Thoracic aorta (tissue), 2 donors: ENCODE measurements around the gene CACNA2D3. TPM values are rescaled to one million over a fixed set of nuclear protein-coding genes. Genes with fewer than 3 reads are reported as not detected.

Experiments used
- ATAC-seq: fragments of 150-250 bp; one replicate; pipeline ENCODE4 v1.8.0; 2017; ENCODE audit warnings: low read depth; ENCODE audit not compliant: insufficient number of reproducible peaks, low FRiP score
- DNase-seq: peaks from one replicate; pipeline ENCODE4 v3.0.0-alpha.2; 2020; ENCODE audit warnings: low spot score
- H3K27ac ChIP-seq, 2 donors: fragments of 200-600 bp; sonication (generic); 1 replicate in 1 of 2; 2 replicates in 1 of 2; pipeline ENCODE4 v1.5.1; 2016; ENCODE audit warnings: mild to moderate bottlenecking in 2 of 2, moderate library complexity in 2 of 2
- H3K27me3 ChIP-seq: fragments of 200-600 bp; sonication (generic); replicated peaks from 2 replicates; pipeline ENCODE4 v1.6.0; 2016; ENCODE audit warnings: mild to moderate bottlenecking; ENCODE audit not compliant: insufficient read depth
- H3K36me3 ChIP-seq: fragments of 200-600 bp; sonication (generic); one replicate; pipeline ENCODE4 v1.5.1; 2016
- H3K4me1 ChIP-seq, 2 donors: fragments of 200-600 bp; sonication (generic); 1 replicate in 1 of 2; 2 replicates in 1 of 2; pipeline versions ENCODE4 v1.5.1 to v1.6.0; 2016; ENCODE audit warnings: low read depth in 2 of 2, mild to moderate bottlenecking in 1 of 2; ENCODE audit not compliant: control insufficient read depth in 1 of 2
- H3K4me3 ChIP-seq: fragments of 200-600 bp; sonication (generic); 2 replicates; pipeline ENCODE4 v1.5.1; 2016; ENCODE audit warnings: mild to moderate bottlenecking
- H3K9me3 ChIP-seq: fragments of 200-600 bp; sonication (generic); 2 replicates; pipeline ENCODE4 v1.5.1; 2016
- CTCF ChIP-seq: fragments of 200-600 bp; sonication (generic); IDR thresholded peaks from one replicate; pipeline ENCODE4 v1.5.1; 2019; ENCODE audit warnings: antibody characterized with exemption
- total RNA-seq, 2 donors: library from RNA; depleted of rRNA; stranded (reverse); fragments of >200 nt; gene quantifications; one replicate each; pipeline versions ENCODE4 v1.1.0 to v1.2.3, GENCODE V29; 2016

The CACNA2D3 gene
- total RNA-seq, 2 donors from 2014 or later, result 3.2 to 4.0 TPM

GRCh38 chr3:54957711-54958110 lies 835.4 kb downstream of the CACNA2D3 start:
- Histone ChIP-seq H3K27ac (no peak overlapping the region), H3K27me3 (no peaks in the 10 kb centered on the region), H3K36me3 (no peaks in the 10 kb centered on the region), H3K4me1 (no peaks in the 10 kb centered on the region), H3K4me3 (no peak overlapping the region), H3K9me3 (no peaks in the 10 kb centered on the region)
- DNase-seq (no peak), ATAC-seq (no peak)
- TF ChIP-seq CTCF, result no peak

GRCh38 chr3:54960082-54960481 lies 837.7 kb downstream of the CACNA2D3 start:
- ATAC-seq, result no peak

GRCh38 chr3:54960701-54961100 lies 838.3 kb downstream of the CACNA2D3 start:
- no peak for TF ChIP-seq CTCF
- Histone ChIP-seq H3K4me1 (no peaks in the 10 kb centered on the region), H3K4me3 (no peak overlapping the region), H3K27me3 (no peaks in the 10 kb centered on the region), H3K36me3 (no peaks in the 10 kb centered on the region), H3K27ac (no peak overlapping the region), H3K9me3 (no peaks in the 10 kb centered on the region)
- ATAC-seq (no peak), DNase-seq (no peak)

More at GRCh38 chr3:54960082-54960481, 837.7 kb downstream of the CACNA2D3 start:
- Histone ChIP-seq H3K36me3 (no peaks in the 10 kb centered on the region), H3K4me3 (no peak overlapping the region), H3K4me1 (no peaks in the 10 kb centered on the region), H3K27ac (no peak overlapping the region), H3K27me3 (no peaks in the 10 kb centered on the region), H3K9me3 (no peaks in the 10 kb centered on the region)
- TF ChIP-seq CTCF, result no peak
- DNase-seq, result no peak

- Histone ChIP-seq H3K36me3 (no peaks in the 10 kb centered on the region), H3K27ac (no peak overlapping the region), H3K9me3 (no peaks in the 10 kb centered on the region), H3K27me3 (no peaks in the 10 kb centered on the region), H3K4me3 (no peak overlapping the region), H3K4me1 (no peaks in the 10 kb centered on the region)
- TF ChIP-seq CTCF, result no peak
- DNase-seq, result no peak
- no peak for ATAC-seq
Measured at GRCh38 chr3:54962200-54962599, 839.8 kb downstream of the CACNA2D3 start.

GRCh38 chr3:54963641-54964040 lies 841.3 kb downstream of the CACNA2D3 start:
- H3K36me3 ChIP-seq, result no peaks in the 10 kb centered on the region
- no peak for ATAC-seq

More at GRCh38 chr3:54963641-54964040, 841.3 kb downstream of the CACNA2D3 start:
- Histone ChIP-seq H3K4me3 (no peak overlapping the region), H3K27ac (no peak overlapping the region), H3K4me1 (no peaks in the 10 kb centered on the region), H3K27me3 (no peaks in the 10 kb centered on the region), H3K9me3 (no peaks in the 10 kb centered on the region)
- TF ChIP-seq CTCF, result no peak
- no peak for DNase-seq
